ENCODE results near the gene CHGA. TPM values are rescaled to one million over a fixed set of nuclear protein-coding genes. Genes with fewer than 3 reads are reported as not detected.

Gene CHGA
- polyA plus RNA-seq, 2 of the 4 experiments (the other 2 are of a cell fraction), result 0.32 to 0.70 TPM

DNA sequence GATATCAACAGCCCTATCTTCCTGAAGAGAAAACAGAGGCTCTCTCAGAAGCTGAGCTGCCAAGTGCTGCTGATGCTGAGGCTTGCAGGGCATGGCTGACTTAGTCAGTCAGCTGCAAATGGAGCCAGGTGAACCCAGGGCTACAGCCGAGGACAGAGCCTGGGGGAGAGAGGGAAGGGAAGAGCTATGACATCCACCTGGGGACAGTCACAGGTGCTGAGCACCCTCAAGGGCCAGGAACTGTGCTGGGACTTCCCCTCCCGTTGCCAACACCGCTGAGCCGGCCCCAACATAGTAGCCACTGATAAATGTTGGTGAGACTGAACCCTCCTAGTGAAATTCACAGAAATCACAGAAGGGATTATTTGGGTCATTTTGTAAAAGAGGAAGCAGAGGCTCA is 6.7 kb upstream of the CHGA start:
- Histone ChIP-seq H3K4me2 (no peak overlapping the region), H3K4me1 (no peaks in the 10 kb centered on the region), H3K4me3 (no peak overlapping the region), H3K27ac (no peak overlapping the region), H3K9me3 (no peaks in the 10 kb centered on the region)
- FAIRE-seq, result no peak
- no peak for ATAC-seq
- ChIA-PET POLR2A (no interaction called here), CTCF (interaction anchor here (1.1 kb wide), 1 partner anchor 26 kb away, joined by 3 read pairs; no protein-coding TSS in a partner anchor)
- TF ChIP-seq CHD4 (IDR thresholded peaks at IDR 0.05; ENCODE audit: borderline replicate concordance), result no peak
- TF ChIP-seq HOXB13 (CRISPR knock-in tag; IDR thresholded peaks at IDR 0.05; ENCODE audit: low read depth), result no peak
- no peak for TF ChIP-seq CBX2 (IDR thresholded peaks at IDR 0.05; ENCODE audit: borderline replicate concordance, low read depth)
- TF ChIP-seq ZSCAN20 (CRISPR knock-in tag; IDR thresholded peaks at IDR 0.05), result no peak
- no peak for TF ChIP-seq RFX5 (IDR thresholded peaks at IDR 0.05)
- TF ChIP-seq, protein P1, sequence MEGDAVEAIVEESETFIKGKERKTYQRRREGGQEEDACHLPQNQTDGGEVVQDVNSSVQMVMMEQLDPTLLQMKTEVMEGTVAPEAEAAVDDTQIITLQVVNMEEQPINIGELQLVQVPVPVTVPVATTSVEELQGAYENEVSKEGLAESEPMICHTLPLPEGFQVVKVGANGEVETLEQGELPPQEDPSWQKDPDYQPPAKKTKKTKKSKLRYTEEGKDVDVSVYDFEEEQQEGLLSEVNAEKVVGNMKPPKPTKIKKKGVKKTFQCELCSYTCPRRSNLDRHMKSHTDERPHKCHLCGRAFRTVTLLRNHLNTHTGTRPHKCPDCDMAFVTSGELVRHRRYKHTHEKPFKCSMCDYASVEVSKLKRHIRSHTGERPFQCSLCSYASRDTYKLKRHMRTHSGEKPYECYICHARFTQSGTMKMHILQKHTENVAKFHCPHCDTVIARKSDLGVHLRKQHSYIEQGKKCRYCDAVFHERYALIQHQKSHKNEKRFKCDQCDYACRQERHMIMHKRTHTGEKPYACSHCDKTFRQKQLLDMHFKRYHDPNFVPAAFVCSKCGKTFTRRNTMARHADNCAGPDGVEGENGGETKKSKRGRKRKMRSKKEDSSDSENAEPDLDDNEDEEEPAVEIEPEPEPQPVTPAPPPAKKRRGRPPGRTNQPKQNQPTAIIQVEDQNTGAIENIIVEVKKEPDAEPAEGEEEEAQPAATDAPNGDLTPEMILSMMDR (IDR thresholded peaks at IDR 0.05), result no peak
- no peak for TF ChIP-seq HEYL (CRISPR knock-in tag; IDR thresholded peaks at IDR 0.05)
- no peak for TF ChIP-seq CEBPB (IDR thresholded peaks at IDR 0.05)
- no peak for TF ChIP-seq CBX8 (IDR thresholded peaks at IDR 0.05)
- no peak for TF ChIP-seq PHF8 (IDR thresholded peaks at IDR 0.05; ENCODE audit: borderline replicate concordance, low read depth)
- TF ChIP-seq SREBF2 (IDR thresholded peaks at IDR 0.05), result no peak
- no peak for TF ChIP-seq TFCP2L1 (CRISPR knock-in tag; IDR thresholded peaks at IDR 0.05)
- TF ChIP-seq, protein P2, sequence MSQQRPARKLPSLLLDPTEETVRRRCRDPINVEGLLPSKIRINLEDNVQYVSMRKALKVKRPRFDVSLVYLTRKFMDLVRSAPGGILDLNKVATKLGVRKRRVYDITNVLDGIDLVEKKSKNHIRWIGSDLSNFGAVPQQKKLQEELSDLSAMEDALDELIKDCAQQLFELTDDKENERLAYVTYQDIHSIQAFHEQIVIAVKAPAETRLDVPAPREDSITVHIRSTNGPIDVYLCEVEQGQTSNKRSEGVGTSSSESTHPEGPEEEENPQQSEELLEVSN (IDR thresholded peaks at IDR 0.05; ENCODE audit: borderline replicate concordance, low read depth), result no peak
- no peak for TF ChIP-seq ELK1 (IDR thresholded peaks at IDR 0.05; ENCODE audit: low read depth, low read length)
- no peak for TF ChIP-seq KDM1A (IDR thresholded peaks at IDR 0.05; ENCODE audit: low read depth)
- no peak for TF ChIP-seq BHLHE40 (IDR thresholded peaks at IDR 0.05; ENCODE audit: low read depth, low read length)
- no peak for TF ChIP-seq EP300 (IDR thresholded peaks at IDR 0.05)
- DNase-seq (ENCODE audit: low read depth in 1 of 2, low spot score in 1 of 2), result no peak
- 3% methylated on average over 4 of the region's 4 CpGs for WGBS (ENCODE audit: missing lambda C conversion rate)

DNA sequence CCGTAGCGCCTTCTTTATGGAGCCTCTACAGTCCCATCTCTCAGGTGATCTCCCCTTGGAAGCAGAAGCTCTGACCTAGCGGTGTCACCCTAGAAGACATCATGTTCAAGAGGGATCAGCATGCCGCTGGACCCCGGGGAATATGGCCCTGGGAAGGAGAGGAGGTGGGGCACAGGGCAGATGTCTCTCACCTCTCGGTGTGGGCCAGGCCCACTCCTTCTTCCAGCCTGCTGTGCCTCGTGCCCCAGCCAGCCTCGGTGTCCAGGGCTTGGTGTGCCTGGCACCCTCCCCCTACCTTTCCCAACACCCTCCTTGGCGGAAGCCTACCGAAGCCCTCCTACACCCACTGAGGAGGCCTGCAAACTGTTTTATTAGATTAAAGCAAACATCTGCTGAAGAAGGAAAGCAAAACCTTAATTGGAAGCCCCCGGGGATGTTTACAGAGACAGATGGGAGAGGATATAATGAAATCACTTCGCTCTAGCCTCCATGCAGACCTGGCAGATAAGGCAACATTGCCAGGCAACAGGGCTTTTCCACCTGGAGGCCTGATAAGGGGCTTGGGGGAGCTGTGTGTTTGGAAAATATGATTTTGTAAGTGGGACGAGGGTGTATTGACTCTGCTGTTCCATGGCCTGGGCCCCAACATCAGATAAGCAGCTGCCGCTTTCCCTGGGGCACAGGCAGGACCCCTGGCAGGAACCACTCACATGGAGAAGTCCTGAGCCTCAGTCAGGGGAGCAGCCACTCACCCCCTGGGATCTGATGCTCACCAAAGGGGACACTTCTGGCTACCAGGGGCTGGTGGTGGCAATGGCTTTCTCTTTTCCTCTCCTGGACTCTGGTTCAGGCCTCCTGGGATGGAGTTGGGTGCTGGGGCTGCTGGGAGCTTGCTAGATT is 5.7 kb upstream of the CHGA start:
- no peak for DNase-seq (ENCODE audit: low read depth in 1 of 2, low spot score in 1 of 2)
- CTCF ChIA-PET, result no interaction called here
- Histone ChIP-seq H3K4me1 (peaks cover under 1% of the 10 kb centered on the region; the same call in 2 of the 3 replicates), H3K4me2 (no peak overlapping the region), H3K27ac (no peak overlapping the region), H3K9me3 (no peaks in the 10 kb centered on the region), H3K4me3 (no peak overlapping the region)
- POLR2A ChIA-PET, result no interaction called here
- WGBS (ENCODE audit: missing lambda C conversion rate), result 22% methylated on average over 14 of the region's 14 CpGs
- no peak for ATAC-seq
- no peak for TF ChIP-seq SMC3 (IDR thresholded peaks at IDR 0.05)
- TF ChIP-seq CHD2 (IDR thresholded peaks at IDR 0.05; ENCODE audit: low read length, partially characterized antibody), result no peak
- TF ChIP-seq EHF (CRISPR knock-in tag; IDR thresholded peaks at IDR 0.05), result no peak
- TF ChIP-seq NR3C1 (IDR thresholded peaks at IDR 0.05), result no peak
- TF ChIP-seq, protein P3, sequence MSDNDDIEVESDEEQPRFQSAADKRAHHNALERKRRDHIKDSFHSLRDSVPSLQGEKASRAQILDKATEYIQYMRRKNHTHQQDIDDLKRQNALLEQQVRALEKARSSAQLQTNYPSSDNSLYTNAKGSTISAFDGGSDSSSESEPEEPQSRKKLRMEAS (IDR thresholded peaks at IDR 0.05), result no peak
- no peak for TF ChIP-seq CEBPB (IDR thresholded peaks at IDR 0.05)
- TF ChIP-seq FOXS1 (CRISPR knock-in tag; IDR thresholded peaks at IDR 0.05), result no peak
- TF ChIP-seq HMGXB4 (CRISPR knock-in tag; IDR thresholded peaks at IDR 0.05; ENCODE audit: borderline replicate concordance), result no peak
- no peak for TF ChIP-seq JUN (IDR thresholded peaks at IDR 0.05)
- TF ChIP-seq EHMT2 (IDR thresholded peaks at IDR 0.05; ENCODE audit: low read depth), result no peak
- no peak for TF ChIP-seq TP53 (CRISPR knock-in tag; IDR thresholded peaks at IDR 0.05)
- no peak for TF ChIP-seq RAD21 (conservative IDR thresholded peaks at IDR 0.05 in 1 of 2, IDR thresholded peaks at IDR 0.05 in 1 of 2)
- FAIRE-seq, result no peak
